ENCODE data around the gene DIAPH2. TPM values are rescaled to one million over a fixed set of nuclear protein-coding genes. Genes with fewer than 3 reads are reported as not detected.

DIAPH2 gene
- total and polyA plus RNA-seq, 2 of the 13 experiments (the other 11 are each of a cell fraction or from before 2014, with no cell fraction given), result 2.1 to 8.5 TPM

GRCh38 chrX:97102938-97103337, 418.3 kb downstream of the DIAPH2 start:
- DNase-seq (ENCODE audit: low spot score) (no peak), ATAC-seq (no peak), FAIRE-seq (no peak)
- no peak overlapping the region for H3K4me3 ChIP-seq (replicated peaks in 1 of 3; ENCODE audit: insufficient read depth in 1 of 3, low read depth in 2 of 3, low read length in 3 of 3)
- no peaks in the 10 kb centered on the region for H3K79me2 ChIP-seq (ENCODE audit: insufficient read depth, low read length)
- H3K9ac ChIP-seq (ENCODE audit: insufficient read depth, low read depth, low read length), result no peak overlapping the region
- in situ Hi-C loops (cut with HindIII; ENCODE audit: extremely low pct_ligation_motif_present, low pct_unique_long_range_greater_than_20kb), result no loop called here
- H3K27me3 ChIP-seq (ENCODE audit: control insufficient read depth in 1 of 2, insufficient read depth in 2 of 2, low read length in 2 of 2), result no peaks in the 10 kb centered on the region
- H3K36me3 ChIP-seq (replicated peaks in 1 of 2; ENCODE audit: control insufficient read depth in 1 of 2, insufficient read depth in 2 of 2, low read length in 2 of 2), result no peaks in the 10 kb centered on the region
- intact Hi-C loops (cut with micrococcal nuclease; ENCODE audit: unreplicated experiment), result no loop called here
- no peak overlapping the region for H2AFZ ChIP-seq (ENCODE audit: low read length)
- H3K4me2 ChIP-seq (ENCODE audit: low read depth, low read length), result no peak overlapping the region
- no peak overlapping the region for H3K27ac ChIP-seq (ENCODE audit: extremely low read length, insufficient read depth, low read length)
- no peaks in the 10 kb centered on the region for H4K20me1 ChIP-seq (ENCODE audit: insufficient read depth, low read length)
- POLR2A ChIA-PET, result no interaction called here
- CTCF ChIA-PET (ENCODE audit: low intra/inter-chr PET ratio, low total read pairs), result no interaction called here
- no peaks in the 10 kb centered on the region for H3K4me1 ChIP-seq (ENCODE audit: insufficient read depth, low read length)
- TF ChIP-seq ZNF317 (CRISPR knock-in tag; IDR thresholded peaks at IDR 0.05) (no peak), KDM2A (CRISPR knock-in tag; IDR thresholded peaks at IDR 0.05; ENCODE audit: borderline replicate concordance, low read depth) (no peak), ZNF574 (CRISPR knock-in tag; IDR thresholded peaks at IDR 0.05) (no peak), HOMEZ (CRISPR knock-in tag; IDR thresholded peaks at IDR 0.05; ENCODE audit: low read depth) (no peak), DR1 (CRISPR knock-in tag; IDR thresholded peaks at IDR 0.05) (no peak), POLR2G (IDR thresholded peaks at IDR 0.05; ENCODE audit: low read depth, low read length) (no peak), JARID2 (CRISPR knock-in tag; IDR thresholded peaks at IDR 0.05; ENCODE audit: insufficient replicate concordance) (no peak), BRCA1 (CRISPR knock-in tag; IDR thresholded peaks at IDR 0.05) (no peak), TEAD3 (CRISPR knock-in tag; optimal IDR thresholded peaks at IDR 0.05; ENCODE audit: borderline replicate concordance) (no peak), TARDBP (CRISPR knock-in tag; IDR thresholded peaks at IDR 0.05) (no peak), NCOA2 (CRISPR knock-in tag; IDR thresholded peaks at IDR 0.05) (no peak), SATB2 (CRISPR knock-in tag; IDR thresholded peaks at IDR 0.05) (no peak)
- TF ChIP-seq, protein P1, sequence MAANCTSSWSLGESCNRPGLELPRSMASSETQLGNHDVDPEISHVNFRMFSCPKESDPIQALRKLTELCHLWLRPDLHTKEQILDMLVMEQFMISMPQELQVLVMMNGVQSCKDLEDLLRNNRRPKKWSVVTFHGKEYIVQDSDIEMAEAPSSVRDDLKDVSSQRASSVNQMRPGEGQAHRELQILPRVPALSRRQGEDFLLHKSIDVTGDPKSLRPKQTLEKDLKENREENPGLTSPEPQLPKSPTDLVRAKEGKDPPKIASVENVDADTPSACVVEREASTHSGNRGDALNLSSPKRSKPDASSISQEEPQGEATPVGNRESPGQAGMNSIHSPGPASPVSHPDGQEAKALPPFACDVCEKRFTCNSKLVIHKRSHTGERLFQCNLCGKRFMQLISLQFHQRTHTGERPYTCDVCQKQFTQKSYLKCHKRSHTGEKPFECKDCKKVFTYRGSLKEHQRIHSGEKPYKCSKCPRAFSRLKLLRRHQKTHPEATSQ (CRISPR knock-in tag; IDR thresholded peaks at IDR 0.05; ENCODE audit: borderline replicate concordance), result no peak
- TF ChIP-seq, protein P2, sequence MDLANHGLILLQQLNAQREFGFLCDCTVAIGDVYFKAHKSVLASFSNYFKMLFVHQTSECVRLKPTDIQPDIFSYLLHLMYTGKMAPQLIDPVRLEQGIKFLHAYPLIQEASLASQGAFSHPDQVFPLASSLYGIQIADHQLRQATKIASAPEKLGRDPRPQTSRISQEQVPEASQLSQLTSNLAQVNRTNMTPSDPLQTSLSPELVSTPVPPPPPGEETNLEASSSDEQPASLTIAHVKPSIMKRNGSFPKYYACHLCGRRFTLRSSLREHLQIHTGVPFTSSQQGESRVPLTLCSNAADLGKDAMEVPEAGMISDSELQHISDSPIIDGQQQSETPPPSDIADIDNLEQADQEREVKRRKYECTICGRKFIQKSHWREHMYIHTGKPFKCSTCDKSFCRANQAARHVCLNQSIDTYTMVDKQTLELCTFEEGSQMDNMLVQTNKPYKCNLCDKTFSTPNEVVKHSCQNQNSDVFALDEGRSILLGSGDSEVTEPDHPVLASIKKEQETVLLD (CRISPR knock-in tag; IDR thresholded peaks at IDR 0.05; ENCODE audit: low read depth), result no peak
- H3K9me3 ChIP-seq (ENCODE audit: low read length), result no peaks in the 10 kb centered on the region
- BruUV-seq (replicated peaks), result no TSS peak

Data from HepG2 (cell line).